ENCODE data around the gene SKOR2. TPM values are rescaled to one million over a fixed set of nuclear protein-coding genes. Genes with fewer than 3 reads are reported as not detected.

SKOR2 gene
- total and polyA plus RNA-seq, 2 of the 13 experiments (the other 11 are each of a cell fraction or from before 2014, with no cell fraction given), result not detected

GRCh38 chr18:47260120-47260923 is 8.9 kb upstream of the SKOR2 start (continued):
- no peak; the same call in 1 of the 2 replicates for TF ChIP-seq ARID4A (CRISPR knock-in tag; IDR thresholded peaks at IDR 0.05; ENCODE audit: borderline replicate concordance)
- no peak for TF ChIP-seq ZNF280D (CRISPR knock-in tag; IDR thresholded peaks at IDR 0.05)
- no peak for TF ChIP-seq TCF7L2 (IDR thresholded peaks at IDR 0.05; ENCODE audit: low read depth, low read length)
- TF ChIP-seq ZNF441 (CRISPR knock-in tag; IDR thresholded peaks at IDR 0.05; ENCODE audit: borderline replicate concordance), result peak; percentile 28; the same call in 1 of the 2 replicates
- no peak for TF ChIP-seq ZNF609 (CRISPR knock-in tag; IDR thresholded peaks at IDR 0.05; ENCODE audit: borderline replicate concordance)
- TF ChIP-seq ZNF788 (CRISPR knock-in tag; IDR thresholded peaks at IDR 0.05; ENCODE audit: borderline replicate concordance), result no peak
- no peak for TF ChIP-seq ZMAT5 (CRISPR knock-in tag; IDR thresholded peaks at IDR 0.05; ENCODE audit: borderline replicate concordance, low read depth)
- no peak for TF ChIP-seq EZH2 (conservative IDR thresholded peaks at IDR 0.05; ENCODE audit: low read depth, low read length)
- no peak for TF ChIP-seq FOXO4 (CRISPR knock-in tag; conservative IDR thresholded peaks at IDR 0.05)
- TF ChIP-seq CENPBD1 (CRISPR knock-in tag; IDR thresholded peaks at IDR 0.05; ENCODE audit: borderline replicate concordance, low read depth), result no peak
- TF ChIP-seq FIP1L1 (IDR thresholded peaks at IDR 0.05; ENCODE audit: borderline replicate concordance, insufficient read depth, low read depth, low read length), result no peak

All from HepG2 (cell line).